ENCODE data around the gene HSD11B2.

HSD11B2 gene

DNA sequence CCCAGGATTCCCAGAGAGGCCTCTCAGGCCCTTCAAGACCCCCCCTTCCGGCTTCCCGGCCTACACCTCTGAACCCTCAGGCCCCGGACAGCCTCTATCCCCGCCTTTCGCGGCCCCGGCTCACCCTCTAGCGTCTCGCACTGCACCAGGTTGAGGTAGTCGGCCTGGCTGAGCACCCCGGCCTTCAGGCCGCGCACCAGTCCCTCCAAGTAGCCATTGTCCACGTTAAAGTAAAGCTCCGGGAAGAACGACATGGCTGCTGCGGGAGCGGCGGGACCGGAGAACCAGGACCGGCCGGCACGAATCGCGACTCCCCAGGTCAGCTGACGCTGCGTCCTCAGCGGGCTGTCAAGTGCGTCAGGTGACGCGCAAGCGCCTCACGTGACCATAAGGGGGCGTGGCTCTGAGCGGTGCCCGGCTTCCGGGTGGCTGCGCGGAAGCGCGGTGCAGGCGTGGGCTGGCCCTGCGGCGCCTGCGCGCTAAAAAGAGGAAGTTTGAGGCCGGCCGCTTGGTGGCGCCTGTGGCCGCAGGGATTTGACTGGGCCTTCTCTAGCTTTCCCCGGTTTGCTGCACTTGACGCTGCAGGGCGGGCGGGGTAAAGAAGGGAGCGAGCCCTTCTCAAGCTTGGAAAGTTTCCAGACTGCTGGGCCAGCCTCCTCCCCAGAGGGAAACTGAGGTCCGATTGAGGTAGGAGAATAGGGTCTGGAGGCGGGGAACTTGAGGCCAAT is 50.1 kb downstream of the HSD11B2 start, which contains the start of gene ATP6V0D1:
ATP6V0D1 (minus strand) TSS at position 325 of the 728 bp plus-strand sequence; CDS start at position 254, 71 bp downstream.
- in situ Hi-C loops (cut with HindIII; ENCODE audit: low pct_ligation_motif_present, low sequenced_read_pairs) = no loop called here
- Histone ChIP-seq H3K36me3 (replicated peaks) (no peaks in the 10 kb centered on the region), H3K27ac (peak within 1 kb of the TSS; percentile 90), H3K27me3 (replicated peaks) (no peaks in the 10 kb centered on the region), H3K4me3 (ENCODE audit: low read depth, low read length) (peak within 1 kb of the TSS; percentile 97)
- peak; percentile 95 for DNase-seq
- TF ChIP-seq, protein P1, sequence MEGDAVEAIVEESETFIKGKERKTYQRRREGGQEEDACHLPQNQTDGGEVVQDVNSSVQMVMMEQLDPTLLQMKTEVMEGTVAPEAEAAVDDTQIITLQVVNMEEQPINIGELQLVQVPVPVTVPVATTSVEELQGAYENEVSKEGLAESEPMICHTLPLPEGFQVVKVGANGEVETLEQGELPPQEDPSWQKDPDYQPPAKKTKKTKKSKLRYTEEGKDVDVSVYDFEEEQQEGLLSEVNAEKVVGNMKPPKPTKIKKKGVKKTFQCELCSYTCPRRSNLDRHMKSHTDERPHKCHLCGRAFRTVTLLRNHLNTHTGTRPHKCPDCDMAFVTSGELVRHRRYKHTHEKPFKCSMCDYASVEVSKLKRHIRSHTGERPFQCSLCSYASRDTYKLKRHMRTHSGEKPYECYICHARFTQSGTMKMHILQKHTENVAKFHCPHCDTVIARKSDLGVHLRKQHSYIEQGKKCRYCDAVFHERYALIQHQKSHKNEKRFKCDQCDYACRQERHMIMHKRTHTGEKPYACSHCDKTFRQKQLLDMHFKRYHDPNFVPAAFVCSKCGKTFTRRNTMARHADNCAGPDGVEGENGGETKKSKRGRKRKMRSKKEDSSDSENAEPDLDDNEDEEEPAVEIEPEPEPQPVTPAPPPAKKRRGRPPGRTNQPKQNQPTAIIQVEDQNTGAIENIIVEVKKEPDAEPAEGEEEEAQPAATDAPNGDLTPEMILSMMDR (IDR thresholded peaks at IDR 0.05; ENCODE audit: low read depth, low read length, missing control alignments) = peak; percentile 87

DNA sequence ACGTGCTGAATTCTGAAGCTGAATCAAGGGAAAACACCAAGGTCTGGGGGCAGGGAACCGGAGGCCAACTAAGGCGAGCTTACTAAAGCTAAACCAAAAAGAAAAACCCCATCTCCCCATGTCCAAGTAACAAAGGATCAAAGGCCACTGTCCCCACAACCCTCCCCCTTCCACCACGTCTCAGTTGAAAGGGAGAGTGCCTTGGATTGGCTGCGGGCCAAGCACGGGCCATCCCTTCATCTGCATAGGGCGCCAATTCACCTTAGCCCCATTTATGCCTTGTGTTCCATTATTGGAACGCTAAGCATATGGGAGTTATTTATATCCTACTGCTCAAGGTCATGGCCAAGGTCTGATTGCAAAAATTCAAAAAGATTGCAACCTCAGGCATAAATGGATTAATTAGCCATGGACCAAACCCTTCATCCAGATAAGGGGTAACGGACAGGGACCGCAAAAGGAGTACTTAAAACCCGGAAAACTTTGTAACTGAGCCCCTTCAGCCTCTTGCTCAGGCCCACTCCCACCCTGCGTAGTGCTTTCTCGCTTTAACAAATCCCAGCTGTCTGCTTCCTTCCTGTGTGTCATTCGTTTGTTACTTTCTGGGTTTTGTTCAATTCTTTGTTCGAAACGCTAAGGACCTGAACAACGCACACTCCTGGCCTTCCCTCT is 50.8 kb downstream of the HSD11B2 start:
- DNase-seq = no peak
- peak overlapping the region; percentile 62 for H3K4me3 ChIP-seq (ENCODE audit: low read depth, low read length)
- TF ChIP-seq, protein P1 (IDR thresholded peaks at IDR 0.05; ENCODE audit: low read depth, low read length, missing control alignments) = no peak
- H3K36me3 ChIP-seq (replicated peaks) = no peaks in the 10 kb centered on the region
- H3K27ac ChIP-seq = peak overlapping the region; percentile 32
- in situ Hi-C loops (cut with HindIII; ENCODE audit: low pct_ligation_motif_present, low sequenced_read_pairs) = no loop called here
- H3K27me3 ChIP-seq (replicated peaks) = no peaks in the 10 kb centered on the region

DNA sequence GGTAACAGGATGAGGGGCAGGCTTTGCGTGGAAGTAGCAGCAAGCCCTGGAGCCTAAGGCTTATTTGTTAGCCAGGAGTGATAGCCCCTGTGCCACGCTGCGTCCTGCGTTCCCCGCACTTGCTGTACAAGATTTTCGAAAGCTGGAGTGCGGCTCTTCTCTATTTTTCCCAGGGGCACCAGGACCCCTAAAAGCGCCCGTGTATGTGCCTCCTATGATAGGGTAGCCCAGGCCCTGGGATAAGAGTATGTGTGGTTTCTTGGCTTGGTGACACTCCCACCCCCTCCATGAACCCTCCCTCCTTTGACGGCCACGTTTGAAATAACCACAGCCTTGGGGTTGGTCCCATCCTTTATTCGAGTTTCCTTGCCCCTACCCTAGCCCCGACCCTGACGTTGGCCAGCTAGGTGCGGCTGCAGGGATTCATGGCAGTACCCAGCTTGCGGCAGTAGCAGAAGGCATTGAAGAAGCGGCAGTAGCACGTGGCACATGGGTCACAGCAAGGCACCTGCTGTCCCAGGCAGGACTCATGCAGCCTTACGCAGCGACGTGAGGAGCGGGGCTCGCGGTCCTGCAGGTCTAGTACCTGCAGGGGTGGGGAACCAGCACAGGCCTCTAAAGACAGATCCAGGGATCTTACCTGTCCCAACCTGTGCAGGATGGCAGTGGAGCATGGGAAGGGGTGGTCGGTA is 51.5 kb downstream of the HSD11B2 start:
- TF ChIP-seq, protein P1 (IDR thresholded peaks at IDR 0.05; ENCODE audit: low read depth, low read length, missing control alignments) = no peak
- no peak for DNase-seq
- in situ Hi-C loops (cut with HindIII; ENCODE audit: low pct_ligation_motif_present, low sequenced_read_pairs) = no loop called here
- Histone ChIP-seq H3K4me3 (ENCODE audit: low read depth, low read length) (peak overlapping the region; percentile 62), H3K36me3 (replicated peaks) (no peaks in the 10 kb centered on the region), H3K27me3 (replicated peaks) (no peaks in the 10 kb centered on the region), H3K27ac (no peak overlapping the region)

DNA sequence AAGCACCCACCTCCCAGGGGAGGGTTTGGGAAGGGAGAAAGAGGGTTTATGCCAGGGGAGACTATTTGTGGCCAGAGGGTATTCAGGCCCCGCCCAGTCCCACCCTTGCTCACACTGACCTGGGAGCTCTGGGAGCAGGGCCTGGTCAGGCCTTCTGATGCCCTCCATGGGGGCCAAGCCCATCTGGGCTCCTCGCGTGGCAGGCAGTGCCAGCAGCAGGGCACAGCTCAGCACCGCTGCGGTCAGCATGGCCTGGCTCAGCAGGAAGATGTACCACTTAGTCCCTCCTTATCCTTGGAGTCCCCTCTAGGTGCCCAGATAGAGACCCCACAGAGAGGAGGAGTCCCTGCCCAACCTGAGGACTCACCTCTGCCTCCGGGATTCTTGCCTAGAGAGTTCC is 52.2 kb downstream of the HSD11B2 start, which contains the start of gene AGRP:
AGRP (minus strand) TSS at position 398 of the 400 bp plus-strand sequence; CDS start at position 249, 149 bp downstream.
- no peak for DNase-seq
- in situ Hi-C loops (cut with HindIII; ENCODE audit: low pct_ligation_motif_present, low sequenced_read_pairs) = no loop called here
- no peaks in the 10 kb centered on the region for H3K36me3 ChIP-seq (replicated peaks)
- no peak within 1 kb of the TSS for H3K27ac ChIP-seq
- no peak within 1 kb of the TSS for H3K4me3 ChIP-seq (ENCODE audit: low read depth, low read length)
- TF ChIP-seq, protein P1 (IDR thresholded peaks at IDR 0.05; ENCODE audit: low read depth, low read length, missing control alignments) = no peak
- H3K27me3 ChIP-seq (replicated peaks) = no peaks in the 10 kb centered on the region

DNA sequence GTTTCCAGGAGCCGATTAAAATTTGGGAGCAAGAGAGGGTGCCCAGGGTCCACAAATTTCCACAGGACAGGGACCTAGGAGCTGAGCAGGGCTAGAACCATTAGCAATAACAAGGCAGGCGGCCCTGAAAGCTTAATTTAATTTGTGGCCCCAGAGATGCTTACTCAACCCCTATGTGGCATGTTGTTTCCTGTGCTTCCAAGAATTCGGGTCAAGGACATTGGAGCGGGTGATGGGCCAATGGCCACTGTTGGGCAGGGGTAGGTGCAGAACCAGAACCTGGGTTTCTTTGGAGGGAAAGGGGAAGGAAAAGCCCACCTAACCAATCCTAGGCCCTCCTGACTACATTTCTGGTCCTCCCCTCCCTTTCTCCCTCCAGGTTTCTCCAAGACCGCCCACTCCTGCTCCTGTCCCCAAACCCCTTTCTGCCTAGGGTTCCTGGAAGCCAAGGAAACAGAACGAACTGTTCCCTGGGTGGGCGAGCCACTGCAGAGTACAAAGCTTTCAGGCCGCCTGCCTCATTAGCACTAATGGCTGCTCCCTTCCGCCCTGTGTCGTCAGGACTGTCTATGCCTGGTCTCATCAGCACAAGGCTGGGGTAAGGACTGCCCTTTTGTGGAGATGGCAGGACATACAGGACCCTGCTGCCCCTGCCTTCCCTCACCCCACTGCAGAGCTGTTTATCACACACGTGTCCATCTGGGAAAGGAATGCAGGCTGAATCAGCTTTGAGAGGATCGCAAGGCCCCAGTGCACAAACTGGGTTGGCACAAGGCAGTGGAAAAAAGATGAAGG is 53.0 kb downstream of the HSD11B2 start:
- H3K4me3 ChIP-seq (ENCODE audit: low read depth, low read length) = no peak overlapping the region
- in situ Hi-C loops (cut with HindIII; ENCODE audit: low pct_ligation_motif_present, low sequenced_read_pairs) = no loop called here
- no peak overlapping the region for H3K27ac ChIP-seq
- H3K36me3 ChIP-seq (replicated peaks) = no peaks in the 10 kb centered on the region
- TF ChIP-seq, protein P1 (IDR thresholded peaks at IDR 0.05; ENCODE audit: low read depth, low read length, missing control alignments) = no peak
- no peak for DNase-seq
- H3K27me3 ChIP-seq (replicated peaks) = no peaks in the 10 kb centered on the region

Measured in brain microvascular endothelial cell (primary cell).